T-helper 9 cell (primary cell): Measurements from ENCODE around the gene MARK4.

ENCODE experiments used
- DNase-seq: peaks from one replicate; pipeline ENCODE4 v3.0.0-alpha.2; 2020

The MARK4 gene

GRCh38 chr19:45342911-45343310 is 91.8 kb downstream of the MARK4 start:
- DNase-seq: no peak

GRCh38 chr19:45344621-45345505 is 93.8 kb downstream of the MARK4 start:
- DNase-seq: no peak

- DNase-seq: no peak
Observed at GRCh38 chr19:45345506-45345860, 94.4 kb downstream of the MARK4 start.

- no peak for DNase-seq
Observed at GRCh38 chr19:45346449-45346848, 95.4 kb downstream of the MARK4 start.

- DNase-seq: no peak
Observed at GRCh38 chr19:45347570-45348366, 96.7 kb downstream of the MARK4 start.

- no peak for DNase-seq
Observed at GRCh38 chr19:45348367-45349125, 97.5 kb downstream of the MARK4 start.

GRCh38 chr19:45349126-45349415 is 98.0 kb downstream of the MARK4 start:
- DNase-seq: no peak

GRCh38 chr19:45349430-45349941 is 98.4 kb downstream of the MARK4 start:
- no peak for DNase-seq

- DNase-seq: no peak
Observed at GRCh38 chr19:45350477-45351058, 99.5 kb downstream of the MARK4 start.

GRCh38 chr19:45351401-45351952 is 100.4 kb downstream of the MARK4 start:
- no peak for DNase-seq

GRCh38 chr19:45352062-45352461 is 101.0 kb downstream of the MARK4 start:
- no peak for DNase-seq

- no peak for DNase-seq
Observed at GRCh38 chr19:45352471-45352870, 101.4 kb downstream of the MARK4 start.

GRCh38 chr19:45352914-45353796 is 102.1 kb downstream of the MARK4 start:
- no peak for DNase-seq

GRCh38 chr19:45354241-45354842 is 103.3 kb downstream of the MARK4 start:
- no peak for DNase-seq
